ENCODE data around the gene GRIFIN. TPM values are rescaled to one million over a fixed set of nuclear protein-coding genes. Genes with fewer than 3 reads are reported as not detected.
A peak's percentile ranks its signal among the peaks of the same experiment; 100 is the strongest.

Gene GRIFIN
- total and polyA plus RNA-seq, 7 donors: not detected

- no peaks in the 10 kb centered on the region for H3K36me3 ChIP-seq
- no peak overlapping the region for H3K27ac ChIP-seq
- intact Hi-C loops (cut with DNase I): no loop called here
- H3K27me3 ChIP-seq: peaks cover 14 to 88% (median 28%) of the 10 kb centered on the region in 3 donors
- H3K4me3 ChIP-seq: no peak overlapping the region
- peaks cover 0 to 18% (median 17%) of the 10 kb centered on the region in 4 donors for H3K4me1 ChIP-seq
- DNase-seq: no peak
- TF ChIP-seq POLR2AphosphoS5 (IDR thresholded peaks at IDR 0.05) (no peak), EP300 (IDR thresholded peaks at IDR 0.05) (no peak), CTCF (IDR thresholded peaks at IDR 0.05) (no peak), POLR2A (IDR thresholded peaks at IDR 0.05) (no peak)
- peaks cover 0 to 9% (median 3%) of the 10 kb centered on the region in 4 donors for H3K9me3 ChIP-seq
- WGBS, 2 donors: 22 to 74% methylated on average over 19 of the region's 19 CpGs
These were observed 2.6 kb upstream of the GRIFIN start for GRCh38 chr7:2478800-2479199.

- Histone ChIP-seq H3K9me3 (peaks cover 0 to 9% (median 3%) of the 10 kb centered on the region in 4 donors), H3K36me3 (no peaks in the 10 kb centered on the region), H3K27ac (no peak overlapping the region), H3K4me1 (peaks cover 0 to 18% (median 17%) of the 10 kb centered on the region in 4 donors), H3K27me3 (peaks cover 14 to 84% (median 28%) of the 10 kb centered on the region in 3 donors), H3K4me3 (no peak overlapping the region)
- intact Hi-C loops (cut with DNase I): no loop called here
- TF ChIP-seq POLR2A (IDR thresholded peaks at IDR 0.05): no peak
- no peak for TF ChIP-seq POLR2AphosphoS5 (IDR thresholded peaks at IDR 0.05)
- no peak for TF ChIP-seq EP300 (IDR thresholded peaks at IDR 0.05)
- TF ChIP-seq CTCF (IDR thresholded peaks at IDR 0.05): no peak
- WGBS, 2 donors: 19 to 61% methylated on average over 11 of the region's 11 CpGs
- peak; percentile 87 for DNase-seq
These were observed 2.2 kb upstream of the GRIFIN start for GRCh38 chr7:2478399-2478785.

DNA sequence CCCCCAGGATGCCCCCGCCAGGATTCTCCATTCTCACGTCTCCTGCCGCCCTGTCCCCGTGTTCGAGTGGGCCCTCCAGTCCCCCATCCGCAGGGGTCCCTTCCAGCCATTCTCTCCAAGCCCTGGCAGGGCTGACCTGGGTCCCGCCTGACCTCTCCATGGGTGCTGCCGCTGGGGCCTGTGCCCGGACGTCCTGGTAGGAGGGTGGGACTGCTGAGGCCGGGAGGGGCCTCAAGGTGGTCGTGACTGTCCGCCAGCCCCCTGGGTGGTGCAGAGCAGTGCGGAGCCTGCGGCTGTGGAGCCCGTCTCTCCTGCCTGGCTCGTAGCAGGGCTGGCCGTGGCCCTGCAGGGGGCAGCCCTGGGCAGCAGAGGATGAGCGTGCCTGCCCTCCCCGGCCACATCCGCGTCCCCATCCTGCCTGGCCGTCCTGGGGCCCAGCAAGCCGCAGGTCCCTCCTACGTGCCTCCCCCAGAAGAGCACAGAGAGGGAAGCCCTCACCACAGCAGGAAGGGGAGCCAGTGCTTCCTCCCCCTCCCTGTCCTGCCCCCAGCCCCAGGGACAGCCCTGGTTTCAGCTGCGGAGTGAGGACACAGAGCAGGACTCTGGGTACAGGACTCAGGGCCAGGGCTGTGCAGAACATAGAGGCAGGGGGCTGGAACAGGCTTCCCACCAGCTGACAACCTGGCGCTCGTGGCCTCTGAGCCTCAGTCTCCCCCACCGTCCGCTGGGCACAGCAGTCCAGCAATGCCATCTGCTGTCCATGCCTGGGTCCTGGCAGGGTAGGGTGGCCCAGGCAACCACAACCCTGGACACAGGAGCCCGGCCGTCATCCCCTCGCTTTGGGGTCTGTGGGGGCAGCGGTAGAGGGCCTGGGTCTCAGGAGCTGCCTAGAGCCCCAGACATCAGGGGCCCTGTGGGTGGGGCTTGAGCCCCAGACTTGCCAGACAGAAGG, 1.5 kb upstream of the GRIFIN start:
- Histone ChIP-seq H3K36me3 (no peaks in the 10 kb centered on the region), H3K27ac (no peak overlapping the region), H3K9me3 (peaks cover 0 to 3% (median 0%) of the 10 kb centered on the region in 4 donors), H3K4me3 (no peak overlapping the region), H3K4me1 (peaks cover 0 to 18% (median 17%) of the 10 kb centered on the region in 4 donors), H3K27me3 (peaks cover 14 to 78% (median 27%) of the 10 kb centered on the region in 3 donors)
- TF ChIP-seq POLR2A (IDR thresholded peaks at IDR 0.05) (no peak), CTCF (IDR thresholded peaks at IDR 0.05) (peak in 3 of 4 experiments; percentile 34 to 50 (median 45)), EP300 (IDR thresholded peaks at IDR 0.05) (no peak), POLR2AphosphoS5 (IDR thresholded peaks at IDR 0.05) (no peak)
- no peak for DNase-seq
- intact Hi-C loops (cut with DNase I): no loop called here
- WGBS, 2 donors: 25 to 38% methylated on average over 34 of the region's 34 CpGs

DNA sequence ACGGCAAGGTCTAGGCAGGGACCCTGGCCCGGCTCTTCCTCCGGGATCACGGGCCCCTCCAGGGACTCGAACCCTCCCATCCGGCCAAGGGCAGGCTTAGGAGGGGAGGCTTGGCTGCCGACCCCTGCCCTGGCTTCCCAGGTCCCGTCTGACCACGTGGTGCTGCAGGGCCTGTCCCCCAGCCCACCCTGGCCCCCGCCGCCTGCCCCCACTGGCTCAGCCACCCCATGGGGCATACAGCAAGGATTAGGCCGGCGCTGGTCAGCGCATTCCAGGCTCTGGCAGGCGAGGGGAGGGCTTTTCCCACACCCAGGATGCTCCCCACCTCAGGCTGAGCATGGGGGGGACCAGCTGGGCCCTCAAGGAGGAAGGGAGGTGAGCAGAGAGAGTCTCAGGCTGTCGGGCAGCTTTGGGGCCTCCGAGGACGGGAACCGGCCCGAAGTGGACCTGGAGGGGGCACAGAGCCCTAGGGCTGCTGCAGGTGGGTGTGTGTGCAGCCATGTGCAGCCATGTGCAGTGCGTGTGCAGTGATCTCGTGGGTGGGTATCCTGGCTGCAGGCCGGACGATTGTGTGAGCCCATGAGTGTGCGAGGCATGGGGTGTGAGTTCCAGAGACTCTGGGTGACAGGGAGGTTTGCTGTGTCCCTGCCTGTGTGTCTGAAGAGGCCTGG, 713 bp upstream of the GRIFIN start:
- no peak for TF ChIP-seq CTCF (IDR thresholded peaks at IDR 0.05)
- TF ChIP-seq POLR2A (IDR thresholded peaks at IDR 0.05): no peak
- no peak for TF ChIP-seq EP300 (IDR thresholded peaks at IDR 0.05)
- no peak for TF ChIP-seq POLR2AphosphoS5 (IDR thresholded peaks at IDR 0.05)
- Histone ChIP-seq H3K27ac (no peak overlapping the region), H3K27me3 (peaks cover 14 to 73% (median 22%) of the 10 kb centered on the region in 3 donors), H3K36me3 (no peaks in the 10 kb centered on the region), H3K4me1 (peaks cover 0 to 18% (median 17%) of the 10 kb centered on the region in 4 donors), H3K4me3 (no peak overlapping the region), H3K9me3 (no peaks in the 10 kb centered on the region)
- WGBS, 2 donors: 66 to 85% methylated on average over 25 of the region's 25 CpGs
- no peak for DNase-seq
- intact Hi-C loops (cut with DNase I): no loop called here

Measured in sigmoid colon (tissue), 7 donors.